MM.1S (cell line): ENCODE measurements around the gene PIK3CD.

Experiments used
- CTCF ChIP-seq: fragments of 300-600 bp; sonication (generic); IDR thresholded peaks from 2 replicates; pipeline ENCODE4 v1.5.1; 2016; ENCODE audit warnings: antibody characterized with exemption, low read length, mixed read lengths
- EZH2phosphoT487 ChIP-seq: fragments of 300-600 bp; sonication (generic); IDR thresholded peaks from 2 replicates; pipeline ENCODE4 v1.6.1; 2018; ENCODE audit warnings: antibody characterized with exemption, low read length

- TF ChIP-seq CTCF (no peak), EZH2phosphoT487 (no peak)
Measured at GRCh38 chr1:9668080-9668479, 16.5 kb downstream of the PIK3CD start.
